SK-N-SH (cell line): ENCODE data around the gene PRAMEF11.
"Not testable (repeated sequence)": the region's sequence is repeated elsewhere in the genome, so short reads cannot be mapped to it uniquely, and the experiment has no call there.

Experiments used
- POLR2AphosphoS5 ChIP-seq: IDR thresholded peaks from 2 replicates; pipeline ENCODE4 v1.6.1; 2012; ENCODE audit warnings: low read depth, low read length
- TF ChIP-seq, protein P1 (sequence below): fragments of 200-600 bp; sonication (generic); IDR thresholded peaks from 2 replicates; pipeline ENCODE4 v1.6.1; 2017; ENCODE audit warnings: antibody characterized with exemption, mild to moderate bottlenecking, moderate library complexity

DNA sequence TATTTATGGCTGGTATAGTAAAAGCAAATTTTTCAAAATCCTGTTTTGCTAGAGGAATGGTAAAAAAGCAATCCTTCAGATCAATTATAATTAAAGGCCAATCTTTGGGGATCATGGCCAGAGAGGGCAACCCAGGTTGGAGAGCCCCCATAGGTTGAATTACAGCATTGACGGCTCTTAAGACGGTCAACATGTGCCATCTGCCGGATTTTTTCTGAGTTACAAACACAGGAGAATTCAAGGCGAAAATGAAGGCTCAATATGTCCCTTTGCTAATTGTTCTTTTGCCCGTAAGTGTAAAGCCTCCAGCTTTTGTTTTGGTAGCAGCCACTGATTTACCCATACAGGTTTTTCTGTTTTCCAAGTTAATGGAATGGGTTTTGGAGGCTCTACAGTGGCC is 49.7 kb downstream of the PRAMEF11 start:
- TF ChIP-seq, protein P1, sequence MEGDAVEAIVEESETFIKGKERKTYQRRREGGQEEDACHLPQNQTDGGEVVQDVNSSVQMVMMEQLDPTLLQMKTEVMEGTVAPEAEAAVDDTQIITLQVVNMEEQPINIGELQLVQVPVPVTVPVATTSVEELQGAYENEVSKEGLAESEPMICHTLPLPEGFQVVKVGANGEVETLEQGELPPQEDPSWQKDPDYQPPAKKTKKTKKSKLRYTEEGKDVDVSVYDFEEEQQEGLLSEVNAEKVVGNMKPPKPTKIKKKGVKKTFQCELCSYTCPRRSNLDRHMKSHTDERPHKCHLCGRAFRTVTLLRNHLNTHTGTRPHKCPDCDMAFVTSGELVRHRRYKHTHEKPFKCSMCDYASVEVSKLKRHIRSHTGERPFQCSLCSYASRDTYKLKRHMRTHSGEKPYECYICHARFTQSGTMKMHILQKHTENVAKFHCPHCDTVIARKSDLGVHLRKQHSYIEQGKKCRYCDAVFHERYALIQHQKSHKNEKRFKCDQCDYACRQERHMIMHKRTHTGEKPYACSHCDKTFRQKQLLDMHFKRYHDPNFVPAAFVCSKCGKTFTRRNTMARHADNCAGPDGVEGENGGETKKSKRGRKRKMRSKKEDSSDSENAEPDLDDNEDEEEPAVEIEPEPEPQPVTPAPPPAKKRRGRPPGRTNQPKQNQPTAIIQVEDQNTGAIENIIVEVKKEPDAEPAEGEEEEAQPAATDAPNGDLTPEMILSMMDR = not testable (repeated sequence)
- TF ChIP-seq POLR2AphosphoS5 = not testable (repeated sequence)
